ENCODE measurements around the gene HTR3B.
"Not testable (repeated sequence)": the region's sequence is repeated elsewhere in the genome, so short reads cannot be mapped to it uniquely, and the experiment has no call there.

The HTR3B gene

DNA sequence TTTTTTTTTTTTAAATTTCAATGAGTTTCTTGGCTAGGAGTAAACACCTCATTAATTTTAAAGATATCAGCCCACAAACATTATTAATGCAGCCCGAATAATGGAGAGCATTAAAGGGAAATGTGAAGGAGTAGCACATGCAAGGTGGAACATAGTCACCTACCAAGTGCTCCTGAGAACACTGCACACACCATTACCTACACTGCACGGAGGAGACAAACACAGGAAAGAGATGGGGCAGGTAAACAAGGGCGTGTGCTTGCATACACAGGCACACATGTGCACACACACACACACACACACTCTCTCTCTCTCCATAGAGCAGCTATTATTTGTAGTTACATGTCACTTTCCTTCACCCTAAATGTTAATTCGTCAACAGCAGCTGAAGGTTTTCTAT lies 30.2 kb downstream of the HTR3B start:
- Histone ChIP-seq H3K4me3 (no peak overlapping the region), H3K27ac (no peak overlapping the region)

DNA sequence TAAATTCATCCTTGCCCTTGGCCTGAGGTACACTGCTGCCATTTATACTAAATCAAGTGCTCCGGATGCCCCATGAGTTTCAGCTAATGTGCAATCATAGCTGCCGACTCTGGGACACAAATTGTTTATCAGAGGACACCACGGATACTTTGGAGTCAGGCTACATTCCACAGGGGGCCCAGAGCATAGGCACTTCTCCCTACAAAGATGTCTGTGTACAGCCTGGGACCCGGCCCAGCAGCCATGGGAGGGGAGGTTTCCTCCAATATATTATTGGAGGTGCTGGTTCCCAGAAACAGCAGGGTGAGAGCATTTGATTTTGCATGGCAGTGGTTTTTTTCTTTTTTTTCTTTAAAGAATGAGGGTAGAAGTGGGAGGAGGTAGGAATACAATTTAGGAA lies 31.3 kb downstream of the HTR3B start:
- Histone ChIP-seq H3K27ac (no peak overlapping the region), H3K4me3 (no peak overlapping the region)

DNA sequence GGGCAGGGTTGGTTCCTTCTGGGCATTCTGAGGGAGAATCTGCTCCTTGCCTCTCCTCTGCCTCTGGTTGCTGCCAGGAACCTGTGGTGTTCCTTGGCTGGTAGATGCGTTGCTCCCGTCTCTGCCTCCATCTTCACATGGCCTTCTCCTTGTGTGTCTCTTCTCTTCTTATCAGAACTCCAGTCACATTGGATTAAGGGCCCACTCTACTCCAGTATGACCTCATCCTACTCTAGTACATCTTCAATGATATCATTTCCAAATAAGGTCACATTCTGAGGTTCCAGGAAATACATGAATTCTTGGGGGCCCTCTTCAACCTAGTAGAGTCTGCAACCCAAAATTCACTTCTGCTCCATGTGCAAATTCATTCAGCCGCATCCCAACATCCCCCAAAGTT lies 33.3 kb downstream of the HTR3B start:
- H3K4me3 ChIP-seq = no peak overlapping the region
- no peak overlapping the region for H3K27ac ChIP-seq

DNA sequence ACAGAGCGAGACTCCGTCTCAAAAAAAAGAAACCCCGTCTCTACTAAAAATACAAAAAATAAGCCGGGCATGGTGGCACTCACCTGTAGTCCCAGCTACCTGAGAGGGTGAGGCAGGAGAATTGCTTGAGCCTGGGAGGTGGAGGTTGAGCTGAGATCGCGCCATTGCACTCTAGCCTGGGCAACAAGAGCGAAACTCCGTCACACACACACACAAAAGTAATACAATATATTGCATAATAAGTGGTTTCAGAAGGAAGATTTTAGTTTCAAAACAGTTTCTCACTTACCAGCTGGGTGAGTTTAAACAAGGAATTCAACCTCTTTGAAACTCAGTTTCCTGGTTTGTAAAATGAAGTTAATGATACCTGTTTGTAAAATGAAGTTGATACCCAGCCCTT lies 37.7 kb downstream of the HTR3B start:
- Histone ChIP-seq H3K4me3 (no peak overlapping the region), H3K27ac (no peak overlapping the region)

DNA sequence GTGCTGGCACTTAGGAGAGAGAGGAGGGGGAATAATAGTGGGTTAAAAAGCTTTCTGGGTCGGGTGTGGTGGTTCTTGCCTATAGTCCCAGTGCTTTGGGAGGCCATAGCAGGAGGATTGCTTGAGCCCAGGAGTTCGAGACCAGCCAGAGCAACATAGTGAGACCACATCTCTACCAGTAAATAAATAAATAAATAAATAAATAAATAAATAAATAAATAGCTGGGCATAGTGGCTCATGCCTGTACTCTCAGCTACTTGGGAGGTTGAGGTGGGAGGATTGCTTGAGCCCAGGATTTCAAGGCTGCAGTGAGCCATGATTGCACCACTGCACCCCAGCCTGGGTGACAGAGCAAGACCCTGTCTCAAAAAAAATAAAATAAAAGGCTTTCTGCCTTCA lies 41.6 kb downstream of the HTR3B start:
- not testable (repeated sequence) for H3K4me3 ChIP-seq, H3K27ac ChIP-seq

DNA sequence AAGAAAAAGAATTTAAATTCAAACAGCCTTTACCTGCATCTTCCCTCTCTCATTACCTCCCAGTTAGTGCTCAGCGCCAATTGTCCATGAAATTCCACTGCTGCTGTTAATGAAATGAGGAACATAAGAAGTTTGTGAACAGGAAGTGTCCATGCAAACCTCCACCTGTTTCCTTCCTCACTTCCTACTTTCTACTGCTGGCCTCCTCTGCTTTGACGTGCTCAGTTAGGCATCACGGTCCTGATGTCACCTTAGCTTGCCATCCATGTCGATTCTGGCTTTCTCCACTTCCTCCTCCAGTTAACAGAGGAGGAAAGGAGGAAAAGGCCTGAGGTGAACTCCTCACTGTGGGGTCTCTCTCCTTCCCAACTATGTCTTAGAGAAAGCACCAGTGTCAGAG lies 43.4 kb downstream of the HTR3B start:
- no peak overlapping the region for H3K27ac ChIP-seq
- no peak overlapping the region for H3K4me3 ChIP-seq

DNA sequence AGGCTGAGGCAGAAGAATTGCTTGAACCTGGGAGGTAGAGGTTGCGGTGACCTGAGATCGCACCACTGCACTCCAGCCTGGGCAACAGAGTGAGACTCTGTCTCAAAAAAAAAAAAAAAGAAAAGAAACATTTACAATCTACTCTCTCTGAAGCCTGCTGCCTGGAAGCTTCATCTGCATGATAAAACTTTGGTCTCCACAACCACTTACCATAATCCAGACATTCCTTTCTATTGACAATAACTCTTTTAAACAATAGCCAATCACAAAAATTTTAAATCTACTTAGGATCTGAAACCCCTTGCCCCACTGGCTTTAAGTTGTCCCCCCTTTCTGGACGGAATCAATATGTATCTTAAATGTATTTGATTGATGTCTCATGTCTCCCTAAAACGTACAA lies 45.3 kb downstream of the HTR3B start:
- Histone ChIP-seq H3K27ac (no peak overlapping the region), H3K4me3 (no peak overlapping the region)

DNA sequence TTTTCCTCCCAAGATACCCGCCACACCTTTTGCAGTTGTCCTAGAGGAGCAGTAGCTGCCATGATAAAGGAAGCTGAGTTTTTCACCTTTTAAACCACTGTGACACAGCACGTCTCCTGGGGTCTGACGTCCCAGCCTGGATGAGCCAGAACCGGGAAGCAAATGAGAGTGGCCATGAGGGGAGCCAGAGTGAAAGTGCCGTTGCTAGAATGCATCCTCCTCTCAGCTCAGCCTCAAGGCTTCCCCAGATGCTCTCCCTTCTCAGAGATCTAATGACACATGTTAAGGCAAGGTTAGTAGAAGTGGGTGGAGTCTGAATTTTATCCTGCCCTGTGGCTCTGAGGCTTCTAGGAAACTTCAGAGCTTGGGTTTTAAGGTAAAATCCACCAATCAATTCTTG lies 46.9 kb downstream of the HTR3B start:
- Histone ChIP-seq H3K4me3 (no peak overlapping the region), H3K27ac (no peak overlapping the region)

DNA sequence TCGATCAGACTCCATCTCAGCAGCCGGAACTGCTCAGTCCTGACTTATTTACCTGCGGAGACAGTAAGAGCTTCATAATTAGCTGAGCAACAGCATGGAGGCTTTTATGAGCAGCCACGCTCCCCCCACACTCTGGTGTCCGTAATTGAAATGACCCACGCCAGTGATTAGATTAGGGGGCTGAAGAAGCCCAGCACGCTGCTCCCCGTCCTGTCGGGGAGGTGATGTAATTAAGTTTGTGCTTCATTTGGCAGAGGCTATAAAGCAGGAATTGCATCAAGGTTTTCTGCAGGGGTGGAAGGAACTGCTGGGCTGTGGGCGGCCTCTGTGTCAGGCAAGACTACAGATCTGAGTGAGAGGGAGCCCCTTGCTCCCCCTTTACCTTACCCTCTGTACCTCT lies 47.5 kb downstream of the HTR3B start:
- H3K27ac ChIP-seq = no peak overlapping the region
- H3K4me3 ChIP-seq = no peak overlapping the region

DNA sequence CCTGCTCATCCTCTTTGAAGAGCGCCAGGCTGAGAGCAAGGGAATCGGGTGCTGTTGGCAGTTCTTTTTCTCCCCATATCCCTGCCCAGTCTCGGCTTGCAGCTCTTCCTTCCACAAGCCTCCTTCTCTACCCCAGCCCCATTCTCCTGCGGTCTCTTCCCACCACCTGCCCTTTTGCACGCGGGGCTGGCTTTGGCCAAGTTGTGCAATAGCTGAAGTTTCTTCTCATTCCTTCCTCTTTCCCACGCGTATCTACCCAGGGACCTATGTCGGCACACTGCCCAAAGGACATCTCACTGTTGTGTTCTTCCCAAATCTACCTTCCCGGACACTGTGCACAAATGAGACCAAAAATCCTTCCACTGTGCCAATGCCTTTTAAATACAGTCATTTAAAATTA lies 48.0 kb downstream of the HTR3B start:
- Histone ChIP-seq H3K4me3 (no peak overlapping the region), H3K27ac (no peak overlapping the region)

DNA sequence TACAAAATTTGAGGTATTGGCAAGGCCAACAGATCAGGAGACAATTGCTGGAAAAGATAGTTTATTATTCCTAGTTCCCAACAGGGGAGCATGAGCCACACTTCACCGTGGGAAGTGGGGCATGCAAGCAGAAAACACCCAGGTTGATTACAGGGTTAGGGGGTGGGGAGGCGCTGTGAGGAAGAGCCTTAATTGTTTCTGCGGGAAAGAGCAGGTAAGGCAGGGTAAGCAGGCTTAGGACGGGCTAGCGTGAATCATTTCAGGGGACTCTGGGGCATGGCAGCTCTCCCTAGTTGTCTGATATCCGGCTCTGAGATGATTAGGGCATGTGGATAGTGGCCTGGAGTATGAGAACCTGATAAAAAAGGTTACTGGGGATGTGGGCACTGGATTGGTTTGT lies 49.6 kb downstream of the HTR3B start:
- H3K4me3 ChIP-seq = no peak overlapping the region
- H3K27ac ChIP-seq = no peak overlapping the region

DNA sequence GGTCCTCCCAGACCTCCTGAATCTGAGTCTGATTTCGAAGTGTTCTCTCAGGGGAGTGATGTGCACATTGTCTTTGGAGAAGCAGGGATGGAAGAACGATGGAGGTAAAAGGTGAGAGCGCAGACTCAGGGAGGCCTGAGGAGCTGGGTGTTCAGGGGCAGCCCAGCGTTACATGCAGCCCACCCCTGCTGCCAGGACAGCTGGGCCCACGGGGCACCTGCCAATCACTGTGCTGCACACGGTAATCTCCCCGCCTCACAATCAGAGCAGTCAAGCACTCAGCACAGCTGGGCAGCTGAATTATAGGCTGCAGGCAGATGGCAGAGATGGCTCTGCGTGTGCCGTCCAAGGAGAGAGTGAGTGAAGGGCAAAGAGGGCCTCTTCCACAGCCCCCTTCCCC lies 52.4 kb downstream of the HTR3B start:
- H3K4me3 ChIP-seq = no peak overlapping the region
- H3K27ac ChIP-seq = no peak overlapping the region

DNA sequence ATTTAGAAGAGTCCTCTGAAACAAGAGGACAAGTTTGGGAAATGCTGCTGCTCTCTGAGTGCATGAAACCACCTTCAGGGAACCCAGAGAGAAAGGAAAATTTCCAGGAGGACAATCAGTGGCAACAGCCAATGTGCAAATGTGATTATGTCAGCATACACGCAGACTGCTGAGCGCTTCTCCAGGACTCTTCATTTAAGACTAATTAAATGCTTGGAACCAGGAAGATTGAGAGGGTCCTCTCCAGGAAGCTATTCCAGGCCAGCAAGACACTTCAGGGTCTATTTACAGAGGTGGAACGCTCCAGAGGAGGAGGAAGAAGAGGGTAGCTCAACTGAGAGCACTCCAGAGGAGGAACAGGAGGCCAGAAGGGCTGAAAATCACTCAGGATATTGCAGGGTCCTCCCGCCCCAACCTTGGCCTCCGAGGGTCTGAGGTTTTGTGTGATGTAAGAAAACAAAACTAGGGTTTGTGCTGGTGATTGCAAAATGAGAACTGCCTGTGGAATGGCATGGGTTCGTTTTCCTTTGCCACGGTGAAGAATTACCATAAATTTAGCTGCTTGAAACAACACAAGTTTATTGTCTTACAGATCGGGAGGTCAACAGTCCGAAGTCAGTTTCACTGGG lies 56.2 kb downstream of the HTR3B start:
- Histone ChIP-seq H3K27ac (no peak overlapping the region), H3K4me3 (no peak overlapping the region)

DNA sequence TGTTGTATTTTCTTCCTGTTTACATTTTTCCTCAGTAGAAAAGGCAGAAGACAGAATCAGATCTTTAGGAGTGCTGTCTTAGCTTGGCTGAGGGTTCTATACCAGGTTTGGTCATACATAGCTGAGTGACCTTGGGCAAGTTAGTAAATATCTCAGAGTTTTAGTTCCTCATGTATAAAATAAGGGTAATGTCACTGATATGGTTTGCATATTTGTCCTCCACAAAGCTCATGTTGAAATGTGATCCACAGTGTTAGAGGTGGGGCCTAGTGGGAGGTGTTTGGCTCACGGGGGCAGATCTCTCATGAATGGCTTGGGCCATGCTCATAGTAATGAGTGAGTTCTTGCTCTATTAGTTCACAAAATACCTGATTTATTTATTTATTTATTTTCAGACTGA lies 62.8 kb downstream of the HTR3B start:
- Histone ChIP-seq H3K4me3 (no peak overlapping the region), H3K27ac (no peak overlapping the region)

DNA sequence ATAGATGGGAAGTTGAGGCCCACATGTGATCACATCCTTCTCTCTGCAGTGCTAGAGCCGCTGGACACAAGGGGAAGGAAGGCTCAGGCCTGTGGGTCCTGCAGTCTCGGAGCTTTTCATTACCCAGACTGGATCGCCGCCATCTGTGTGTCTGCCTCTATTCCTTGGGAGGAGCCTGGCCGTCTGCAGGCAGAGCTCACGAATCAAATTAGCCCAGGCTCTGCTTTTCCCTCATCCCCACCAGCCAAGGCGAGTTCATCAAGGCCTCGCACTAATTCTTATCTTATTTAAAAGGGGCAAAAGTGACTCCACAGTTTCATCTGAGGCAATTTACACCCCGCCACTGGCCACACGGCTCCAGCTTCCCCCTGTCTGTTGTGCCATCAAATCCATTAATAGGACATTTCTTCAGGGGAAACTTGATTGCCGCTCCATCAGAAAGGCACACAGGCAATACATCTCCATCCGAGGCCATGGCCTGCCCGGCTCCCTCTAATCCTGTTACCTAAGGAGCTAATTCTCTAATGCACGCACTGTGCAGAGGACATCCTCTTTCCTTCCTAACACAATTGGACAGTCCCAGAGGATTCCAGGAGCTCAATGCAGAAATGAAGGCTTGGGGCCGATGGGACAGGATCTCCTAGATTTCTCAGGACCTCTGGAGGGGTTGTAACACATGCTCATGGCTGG lies 67.1 kb downstream of the HTR3B start:
- no peak overlapping the region for H3K4me3 ChIP-seq
- no peak overlapping the region for H3K27ac ChIP-seq

DNA sequence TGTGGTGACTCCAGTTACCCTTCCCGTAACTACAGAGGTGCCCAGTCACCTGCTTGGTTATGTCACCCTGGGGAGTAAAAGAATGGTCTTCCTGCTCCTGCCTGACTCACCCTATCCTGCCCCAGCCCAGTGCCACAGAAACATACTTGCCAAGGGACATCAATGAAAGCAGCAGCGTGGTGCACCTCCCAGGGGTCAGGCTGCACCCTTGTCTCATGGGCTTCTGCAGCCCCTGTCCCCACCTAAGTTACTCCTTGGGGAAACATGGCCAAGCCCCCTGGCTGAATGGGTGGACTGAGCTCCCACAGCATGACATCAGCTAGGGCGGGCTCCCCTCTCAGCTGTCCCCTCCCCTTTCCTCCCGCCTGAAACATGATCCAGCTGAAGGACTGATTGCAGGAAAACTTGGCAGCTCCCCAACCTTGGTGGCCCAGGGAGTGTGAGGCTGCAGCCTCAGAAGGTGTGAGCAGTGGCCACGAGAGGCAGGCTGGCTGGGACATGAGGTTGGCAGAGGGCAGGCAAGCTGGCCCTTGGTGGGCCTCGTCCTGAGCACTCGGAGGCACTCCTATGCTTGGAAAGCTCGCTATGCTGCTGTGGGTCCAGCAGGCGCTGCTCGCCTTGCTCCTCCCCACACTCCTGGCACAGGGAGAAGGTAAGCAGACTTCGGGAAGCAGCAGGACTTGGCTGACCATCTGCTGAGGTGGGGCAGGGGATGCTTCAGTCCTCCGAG lies 70.3 kb downstream of the HTR3B start, which contains the start of gene HTR3A:
HTR3A (plus strand) TSS at position 368 of the 730 bp plus-strand sequence; CDS start at position 586, 218 bp downstream.
- Histone ChIP-seq H3K4me3 (no peak within 1 kb of the TSS), H3K27ac (no peak within 1 kb of the TSS)

DNA sequence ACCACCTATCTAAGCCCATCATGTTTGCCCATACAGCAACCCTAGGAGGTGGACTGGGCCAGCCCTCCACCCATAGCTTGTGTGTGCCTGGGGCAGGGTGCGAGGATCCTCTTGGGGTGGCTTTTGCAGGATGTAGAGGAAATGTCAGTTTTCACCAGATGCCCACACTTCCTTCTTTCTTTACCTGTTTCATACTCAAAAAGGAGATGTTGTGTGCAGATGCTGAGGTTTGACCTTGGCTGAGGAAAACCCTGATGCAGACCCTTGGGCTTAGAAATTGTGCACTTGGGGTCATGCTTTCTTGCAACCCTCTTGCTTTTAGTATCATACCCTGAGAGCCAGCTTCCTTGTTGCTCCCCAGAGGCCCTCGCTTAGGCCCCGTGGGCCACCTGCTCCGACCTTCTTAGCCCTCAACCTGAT lies 72.5 kb downstream of the HTR3B start:
- no peak overlapping the region for H3K4me3 ChIP-seq
- no peak overlapping the region for H3K27ac ChIP-seq

DNA sequence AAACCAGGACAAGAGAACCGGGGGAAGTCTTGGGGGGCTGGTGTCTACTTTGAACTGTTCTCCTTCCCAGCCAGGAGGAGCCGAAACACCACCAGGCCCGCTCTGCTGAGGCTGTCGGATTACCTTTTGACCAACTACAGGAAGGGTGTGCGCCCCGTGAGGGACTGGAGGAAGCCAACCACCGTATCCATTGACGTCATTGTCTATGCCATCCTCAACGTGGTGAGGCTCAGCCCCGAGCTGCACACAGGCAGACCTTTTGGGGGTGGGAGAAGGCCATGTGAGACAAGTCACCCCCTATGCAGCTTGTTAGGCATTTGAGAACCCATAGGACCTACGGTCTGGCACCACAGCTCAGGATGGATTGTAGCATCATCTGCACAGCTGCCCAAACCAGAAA lies 73.1 kb downstream of the HTR3B start:
- H3K27ac ChIP-seq = no peak overlapping the region
- H3K4me3 ChIP-seq = no peak overlapping the region

DNA sequence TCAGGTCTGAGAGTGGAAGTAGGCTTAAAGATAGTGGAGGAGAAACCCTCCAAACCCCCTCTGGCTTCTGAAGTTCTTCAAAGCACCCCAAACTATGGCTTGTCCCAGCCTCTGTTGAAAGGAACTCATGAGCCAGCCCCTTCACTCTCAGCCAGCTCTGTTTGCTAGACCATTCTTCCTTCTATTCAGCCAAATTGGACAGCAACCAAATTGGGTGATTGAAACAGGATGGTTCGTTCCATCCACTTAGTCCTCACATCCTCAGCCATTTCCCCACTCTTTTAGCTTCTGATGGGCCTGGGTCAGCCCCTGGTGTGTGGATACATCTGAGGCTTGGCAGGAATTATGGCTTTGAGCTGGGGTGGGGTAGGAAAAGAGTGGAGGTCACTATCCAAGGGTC lies 74.8 kb downstream of the HTR3B start:
- no peak overlapping the region for H3K27ac ChIP-seq
- no peak overlapping the region for H3K4me3 ChIP-seq

DNA sequence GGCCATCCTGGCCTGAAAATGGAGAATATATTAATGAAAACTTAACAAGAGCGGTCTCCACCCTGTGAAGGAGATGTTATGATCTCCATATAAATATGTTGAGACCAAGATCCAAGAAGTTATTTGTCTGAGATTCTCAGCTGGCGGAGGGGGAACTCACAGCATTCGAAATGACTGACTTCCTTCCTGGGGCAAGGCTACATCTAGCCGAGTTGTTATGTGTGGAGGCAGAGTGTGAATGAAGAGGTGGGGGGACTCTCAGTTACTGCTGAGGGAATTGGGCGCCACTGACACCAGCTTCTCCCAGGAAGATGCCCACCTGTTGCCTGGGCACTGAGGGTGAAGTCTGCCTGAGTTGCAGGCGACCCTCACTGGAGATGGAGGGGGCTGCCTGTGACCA lies 76.2 kb downstream of the HTR3B start:
- no peak overlapping the region for H3K4me3 ChIP-seq

DNA sequence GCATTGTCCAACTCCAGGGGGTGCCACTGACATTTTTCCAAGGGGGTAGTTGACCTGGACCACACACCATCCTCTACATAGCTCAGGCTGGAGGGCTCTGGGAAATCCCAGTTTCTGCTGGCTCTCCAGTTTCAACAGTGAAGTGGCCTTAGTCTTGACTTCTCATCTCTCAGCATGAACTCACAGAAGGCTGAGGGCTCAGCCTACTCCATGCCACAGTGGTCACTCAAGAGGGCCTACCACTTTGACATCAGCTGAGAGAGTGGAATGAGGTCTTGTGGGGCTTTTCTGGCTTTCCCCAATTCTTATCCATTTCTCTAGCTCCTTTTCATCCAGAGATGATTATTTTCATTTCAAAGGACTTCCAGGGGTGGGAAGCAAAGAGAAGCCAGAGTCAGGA lies 77.7 kb downstream of the HTR3B start:
- no peak overlapping the region for H3K27ac ChIP-seq
- H3K4me3 ChIP-seq = no peak overlapping the region

More for the DNA sequence above, 76.2 kb downstream of the HTR3B start:
- no peak overlapping the region for H3K27ac ChIP-seq

Measured in skin epidermis (tissue), 12 donors.